HL-60 (cell line): ENCODE data around the gene PRCC.

Experiments used
- CTCF ChIP-seq: IDR thresholded peaks from one replicate; pipeline ENCODE4 v1.5.1; 2011; ENCODE audit warnings: low read length, control low read depth, inconsistent platforms; ENCODE audit not compliant: insufficient read depth
- GABPA ChIP-seq: IDR thresholded peaks from 2 replicates; pipeline ENCODE4 v1.6.1; 2012; ENCODE audit warnings: low read depth
- POLR2AphosphoS5 ChIP-seq: IDR thresholded peaks from 2 replicates; pipeline ENCODE4 v1.6.1; 2012; ENCODE audit warnings: low read depth
- REST ChIP-seq: IDR thresholded peaks from 2 replicates; pipeline ENCODE4 v1.6.1; 2012; ENCODE audit warnings: low read depth; ENCODE audit not compliant: insufficient replicate concordance
- SPI1 ChIP-seq: IDR thresholded peaks from 2 replicates; pipeline ENCODE4 v1.6.1; 2012; ENCODE audit warnings: low read depth, mild to moderate bottlenecking, borderline replicate concordance

DNA sequence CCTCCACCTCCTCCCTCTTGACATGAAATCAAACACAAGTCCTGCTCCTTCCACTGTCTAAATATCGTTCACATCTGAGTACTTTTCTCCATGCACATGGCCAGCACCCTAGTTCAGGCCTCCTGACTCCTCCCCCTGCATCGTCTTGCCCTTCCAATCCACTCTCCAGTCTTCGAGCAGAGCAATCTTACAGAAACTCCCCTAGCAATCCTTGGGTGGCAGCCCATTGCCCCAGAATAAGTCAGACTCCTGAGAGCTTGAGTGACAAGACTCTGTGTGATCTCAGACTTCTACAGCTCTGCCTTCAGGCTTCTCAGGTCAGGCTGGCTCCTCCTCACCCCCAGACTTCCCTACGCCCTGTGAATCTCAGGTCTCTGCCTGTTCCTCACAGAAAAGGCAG is 43.8 kb downstream of the PRCC start:
- TF ChIP-seq CTCF = no peak
- no peak for TF ChIP-seq POLR2AphosphoS5
- no peak for TF ChIP-seq REST
- TF ChIP-seq GABPA = no peak
- TF ChIP-seq SPI1 = no peak
